IgD-negative memory B cell (primary cell): ENCODE results near the gene FRMD4A. TPM values are rescaled to one million over a fixed set of nuclear protein-coding genes. Genes with fewer than 3 reads are reported as not detected.
A peak's percentile ranks its signal among the peaks of the same experiment; 100 is the strongest.
"Not testable (repeated sequence)": the region's sequence is repeated elsewhere in the genome, so short reads cannot be mapped to it uniquely, and the experiment has no call there.

Experiments used
- H3K27ac Mint-ChIP-seq, 3 donors: one replicate each; pipeline ENCODE4 v1.8.0; 2020 to 2022; ENCODE audit warnings: mild to moderate bottlenecking in 3 of 3, mixed read lengths in 3 of 3, moderate library complexity in 1 of 3
- H3K27me3 Mint-ChIP-seq: one replicate; pipeline ENCODE4 v1.8.0; 2021; ENCODE audit warnings: mixed read lengths
- H3K36me3 Mint-ChIP-seq: one replicate; pipeline ENCODE4 v1.8.0; 2020; ENCODE audit warnings: mild to moderate bottlenecking, mixed read lengths
- H3K4me1 Mint-ChIP-seq, 3 donors: one replicate each; pipeline ENCODE4 v1.8.0; 2020 to 2022; ENCODE audit warnings: mixed read lengths in 3 of 3, mild to moderate bottlenecking in 1 of 3
- H3K4me3 Mint-ChIP-seq, 4 donors: one replicate each; pipeline ENCODE4 v1.8.0; 2020 to 2022; ENCODE audit warnings: mild to moderate bottlenecking in 4 of 4, mixed read lengths in 4 of 4, moderate library complexity in 3 of 4
- H3K9me3 Mint-ChIP-seq, 3 donors: one replicate each; pipeline ENCODE4 v1.8.0; 2020 to 2021; ENCODE audit warnings: mixed read lengths in 3 of 3, mild to moderate bottlenecking in 1 of 3
- polyA plus RNA-seq: library from polyadenylated mRNA; unstranded; fragments of 300-500 nt; fragmentation: Illumina TruSeq; gene quantifications from one replicate; pipeline ENCODE4 v1.2.3, GENCODE V29; 2021

The FRMD4A gene
- polyA plus RNA-seq, 1 donor from 2014 or later, result 1.7 TPM

DNA sequence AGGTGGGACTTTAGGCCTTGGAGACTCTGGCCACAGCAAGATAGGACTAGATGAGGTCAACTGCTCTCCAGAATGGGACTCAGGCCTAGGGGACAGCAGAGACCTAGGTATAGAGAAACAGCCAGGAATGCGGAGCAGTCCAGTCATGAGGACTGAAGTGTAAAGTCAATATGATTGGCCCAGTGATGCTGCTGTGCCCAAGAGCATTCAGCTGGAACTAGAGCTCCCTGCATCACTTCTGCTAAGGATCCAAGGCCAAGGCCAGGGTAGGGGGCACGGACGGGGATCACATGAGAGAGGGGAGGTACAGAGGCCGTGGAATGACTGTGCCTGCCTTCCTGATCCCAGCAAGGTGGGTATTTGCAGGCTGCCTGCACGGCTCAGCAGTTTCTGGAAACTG, 237.9 kb downstream of the FRMD4A start:
- no peaks in the 10 kb centered on the region for H3K27me3 Mint-ChIP-seq
- H3K36me3 Mint-ChIP-seq, result no peaks in the 10 kb centered on the region
- H3K4me3 Mint-ChIP-seq, result no peak overlapping the region
- no peaks in the 10 kb centered on the region for H3K9me3 Mint-ChIP-seq
- peaks cover 4 to 13% (median 5%) of the 10 kb centered on the region in 3 donors for H3K4me1 Mint-ChIP-seq
- H3K27ac Mint-ChIP-seq, result no peak overlapping the region

DNA sequence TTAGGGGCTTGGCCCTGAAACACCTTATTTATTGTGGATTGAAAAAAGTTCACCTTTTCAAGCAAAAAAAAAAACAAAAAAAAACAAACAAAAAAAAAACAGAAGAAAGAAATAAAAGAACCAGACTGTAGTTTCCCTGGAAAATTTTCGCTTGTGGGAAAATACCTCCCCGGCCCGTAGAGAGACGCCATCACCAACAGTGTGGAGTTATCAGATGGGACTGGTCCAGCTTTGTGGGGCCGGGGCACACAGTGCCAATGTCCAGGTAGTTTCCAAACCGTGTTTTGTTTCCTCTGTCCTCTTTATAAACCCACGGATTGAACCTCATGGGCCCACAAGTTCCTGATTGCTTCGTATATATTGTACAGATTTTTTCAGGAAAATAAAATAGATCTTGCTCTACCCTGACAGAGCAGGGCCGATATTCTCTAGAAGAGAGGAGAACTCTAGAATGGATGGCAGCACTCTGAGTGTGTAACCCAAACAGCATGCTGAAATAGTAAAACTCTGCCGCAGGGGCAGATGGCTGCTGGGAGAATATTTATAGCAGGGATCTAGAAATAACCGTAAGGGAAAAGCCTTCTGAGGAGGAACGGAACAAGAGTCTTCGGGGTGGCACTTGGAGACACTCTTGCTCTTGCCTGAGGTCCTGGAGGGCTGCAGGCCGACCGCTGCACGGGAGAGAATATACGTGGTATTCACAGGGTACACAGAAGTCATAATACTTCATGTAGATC, 241.0 kb downstream of the FRMD4A start:
- peaks cover 4 to 13% (median 5%) of the 10 kb centered on the region in 3 donors for H3K4me1 Mint-ChIP-seq
- no peaks in the 10 kb centered on the region for H3K36me3 Mint-ChIP-seq
- H3K27ac Mint-ChIP-seq, result no peak overlapping the region
- H3K27me3 Mint-ChIP-seq, result peaks cover under 1% of the 10 kb centered on the region
- no peak overlapping the region for H3K4me3 Mint-ChIP-seq
- no peaks in the 10 kb centered on the region for H3K9me3 Mint-ChIP-seq

DNA sequence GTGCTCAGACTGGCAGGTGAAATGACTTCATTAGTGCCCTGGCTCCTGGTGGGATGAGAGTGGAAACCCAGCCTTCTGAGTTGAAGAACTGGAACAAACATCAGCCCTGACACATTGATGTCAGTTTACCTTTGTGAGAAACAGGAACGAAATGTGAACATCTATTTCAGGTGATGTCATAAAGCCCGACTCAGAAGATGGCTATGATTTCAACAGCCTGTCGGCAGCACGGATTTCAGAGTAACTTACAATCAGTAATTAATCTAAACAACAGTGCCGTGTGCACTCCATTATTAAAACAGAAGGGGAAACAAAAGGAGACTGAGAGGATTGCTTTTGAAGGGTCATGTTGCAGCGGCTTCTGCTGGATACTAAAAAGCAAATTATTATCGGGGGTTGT, 243.2 kb downstream of the FRMD4A start:
- Mint-ChIP-seq H3K27ac (no peak overlapping the region), H3K9me3 (no peaks in the 10 kb centered on the region), H3K36me3 (no peaks in the 10 kb centered on the region)

DNA sequence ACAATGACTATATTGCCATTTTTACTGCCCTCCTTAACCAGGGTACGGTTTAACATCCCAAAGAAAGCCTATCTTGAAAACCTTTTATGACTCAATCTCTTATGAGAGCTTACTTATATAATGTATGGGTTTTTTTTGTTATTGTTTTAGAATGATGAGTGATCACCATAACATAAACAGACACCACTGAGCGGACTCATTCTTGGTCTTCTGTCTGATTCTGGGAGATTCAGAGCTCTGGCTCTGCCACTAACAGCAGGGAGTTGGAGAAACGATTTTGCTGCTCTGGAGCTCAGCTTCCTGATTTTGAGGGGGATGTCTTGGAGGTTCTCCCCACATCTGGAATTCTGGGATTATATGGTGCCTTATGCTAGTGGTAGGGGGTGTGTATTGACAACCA, 244.1 kb downstream of the FRMD4A start:
- no peak overlapping the region for H3K27ac Mint-ChIP-seq

More for the DNA sequence above, 243.2 kb downstream of the FRMD4A start:
- peaks cover 5% of the 10 kb centered on the region for H3K27me3 Mint-ChIP-seq
- peaks cover 4 to 10% (median 5%) of the 10 kb centered on the region in 3 donors for H3K4me1 Mint-ChIP-seq
- no peak overlapping the region for H3K4me3 Mint-ChIP-seq

DNA sequence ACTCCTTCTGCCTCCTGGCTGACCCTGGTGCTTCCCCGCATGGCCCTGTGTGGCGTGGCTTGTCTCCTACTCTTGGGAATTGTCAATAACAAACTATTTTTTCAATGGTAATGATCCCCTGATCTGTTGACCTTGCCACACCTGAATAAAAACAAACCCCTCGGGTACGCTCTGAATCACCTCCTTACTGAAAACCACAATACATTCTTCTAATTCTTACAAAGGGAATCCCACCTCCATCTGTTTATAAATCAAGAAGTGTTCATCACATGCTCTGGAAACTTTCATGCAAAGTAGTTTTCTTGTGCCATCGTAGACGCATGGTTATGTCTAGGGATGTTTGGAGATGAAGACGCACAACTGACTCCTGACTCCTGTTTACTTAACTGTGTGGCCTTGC, 245.8 kb downstream of the FRMD4A start:
- peaks cover 0 to 2% (median under 1%) of the 10 kb centered on the region in 3 donors for H3K4me1 Mint-ChIP-seq
- peaks cover 0 to 2% (median 0%) of the 10 kb centered on the region in 3 donors for H3K9me3 Mint-ChIP-seq
- peaks cover 5% of the 10 kb centered on the region for H3K27me3 Mint-ChIP-seq
- H3K36me3 Mint-ChIP-seq, result no peaks in the 10 kb centered on the region
- no peak overlapping the region for H3K27ac Mint-ChIP-seq
- no peak overlapping the region for H3K4me3 Mint-ChIP-seq

More for the DNA sequence above, 244.1 kb downstream of the FRMD4A start:
- peaks cover 4 to 10% (median 5%) of the 10 kb centered on the region in 3 donors for H3K4me1 Mint-ChIP-seq
- H3K9me3 Mint-ChIP-seq, result no peaks in the 10 kb centered on the region
- no peak overlapping the region for H3K4me3 Mint-ChIP-seq
- peaks cover 5% of the 10 kb centered on the region for H3K27me3 Mint-ChIP-seq
- no peaks in the 10 kb centered on the region for H3K36me3 Mint-ChIP-seq

DNA sequence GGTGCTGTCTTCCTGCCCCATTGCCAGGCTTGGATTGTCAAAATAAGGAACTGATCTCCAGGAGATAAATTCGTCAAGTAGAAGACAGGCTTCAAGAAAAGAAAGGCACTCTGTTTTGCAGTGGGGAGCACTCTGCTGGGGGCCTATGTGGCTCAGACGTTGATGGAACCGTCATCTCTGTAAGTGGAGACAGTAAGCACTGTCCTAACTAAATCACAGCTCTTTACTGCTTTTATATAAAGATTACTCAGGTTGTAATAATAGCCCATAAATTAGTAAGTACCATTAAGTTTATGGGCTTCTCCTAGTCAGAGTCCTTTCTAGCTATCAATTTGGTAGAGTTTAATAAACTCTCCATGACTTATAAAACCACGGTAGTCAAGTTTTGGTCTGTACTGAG, 249.9 kb downstream of the FRMD4A start:
- Mint-ChIP-seq H3K27ac (no peak overlapping the region), H3K9me3 (peaks cover 3 to 11% (median 9%) of the 10 kb centered on the region in 3 donors), H3K4me3 (no peak overlapping the region), H3K27me3 (peaks cover 7% of the 10 kb centered on the region), H3K4me1 (no peaks in the 10 kb centered on the region), H3K36me3 (no peaks in the 10 kb centered on the region)

DNA sequence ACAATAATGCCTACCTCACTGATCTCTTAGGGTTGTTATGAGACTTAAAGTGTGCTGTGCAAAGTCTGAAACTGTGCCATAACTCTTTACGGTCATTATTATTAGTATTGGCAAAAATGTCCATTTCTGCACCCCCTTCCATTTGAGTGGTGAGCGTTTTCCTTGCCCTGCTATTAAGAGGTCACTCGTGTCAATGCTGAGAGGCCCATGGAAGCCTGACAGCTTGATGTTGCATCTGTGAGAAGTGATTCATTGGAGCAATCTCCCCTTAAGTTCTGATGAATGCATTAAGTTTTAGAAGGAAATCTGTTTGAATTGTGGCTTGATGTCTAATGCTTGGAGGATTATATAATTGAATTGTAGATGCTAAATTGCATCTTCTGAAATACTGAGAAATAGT, 253.3 kb downstream of the FRMD4A start:
- Mint-ChIP-seq H3K36me3 (peaks cover 2% of the 10 kb centered on the region), H3K9me3 (peaks cover 3 to 15% (median 9%) of the 10 kb centered on the region in 3 donors), H3K4me1 (no peaks in the 10 kb centered on the region), H3K27ac (no peak overlapping the region), H3K27me3 (peaks cover 7% of the 10 kb centered on the region), H3K4me3 (no peak overlapping the region)

DNA sequence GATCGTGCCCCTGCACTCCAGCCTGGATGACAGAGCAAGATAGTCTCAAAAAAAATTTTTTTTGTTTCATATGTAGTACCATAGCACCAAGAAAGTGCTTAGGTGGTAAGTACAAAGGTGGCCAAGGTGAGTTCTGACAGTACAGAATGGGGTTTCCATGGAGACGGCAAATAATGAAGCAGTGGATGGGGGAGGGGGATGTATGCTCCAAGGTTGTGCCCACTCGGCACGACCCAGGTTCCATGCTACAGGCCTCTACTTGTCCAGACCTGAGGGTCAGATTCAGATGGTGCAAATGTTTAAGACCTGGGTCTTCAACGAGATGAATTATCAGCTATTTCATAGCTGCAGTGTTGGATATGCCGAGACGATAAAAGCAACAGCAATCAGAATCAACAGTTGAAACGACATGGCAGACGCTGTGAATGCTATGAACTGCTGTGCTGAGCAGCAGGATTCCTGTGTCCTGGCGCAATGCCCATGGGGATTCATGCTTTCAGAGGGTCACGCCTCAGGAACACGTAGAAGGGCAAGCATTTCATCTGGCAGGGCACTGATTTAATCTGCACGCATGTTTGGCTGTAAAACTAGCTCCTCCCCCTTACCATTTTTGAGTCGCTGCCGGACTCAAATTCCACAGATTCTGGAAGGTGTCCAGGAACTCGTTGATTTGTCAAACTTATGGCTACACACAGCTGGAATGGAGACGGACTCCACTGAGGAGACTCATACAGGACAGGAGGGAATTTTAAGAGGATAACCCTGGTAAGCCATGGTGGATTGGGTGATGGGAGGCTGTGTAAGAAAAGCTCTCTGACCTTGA, 256.5 kb downstream of the FRMD4A start:
- H3K4me1 Mint-ChIP-seq, result peaks cover 0 to 2% (median 0%) of the 10 kb centered on the region in 3 donors
- peaks cover 4 to 11% (median 8%) of the 10 kb centered on the region in 3 donors for H3K9me3 Mint-ChIP-seq
- H3K27ac Mint-ChIP-seq, result no peak overlapping the region
- no peak overlapping the region for H3K4me3 Mint-ChIP-seq
- H3K36me3 Mint-ChIP-seq, result peaks cover 2% of the 10 kb centered on the region
- peaks cover 6% of the 10 kb centered on the region for H3K27me3 Mint-ChIP-seq

DNA sequence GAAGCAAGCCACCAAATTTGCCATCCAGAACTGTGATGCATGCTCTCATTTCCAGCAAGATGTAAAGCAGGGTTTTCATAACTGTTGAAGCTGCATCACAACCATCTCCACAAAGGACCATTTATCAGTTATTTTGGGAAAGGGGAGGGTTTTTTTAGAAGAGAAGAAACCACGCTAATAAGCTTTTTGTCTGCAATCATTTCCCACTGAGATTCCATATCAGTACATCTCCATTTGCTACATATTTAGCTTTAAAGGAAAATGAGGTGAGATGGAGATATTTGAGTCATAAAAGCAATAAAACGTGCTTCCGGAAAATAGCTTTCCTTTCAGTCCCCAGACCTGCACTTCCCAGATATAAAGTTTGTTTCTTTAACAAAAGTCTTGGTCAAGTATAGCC, 258.2 kb downstream of the FRMD4A start:
- H3K36me3 Mint-ChIP-seq, result peaks cover 2% of the 10 kb centered on the region
- H3K4me1 Mint-ChIP-seq, result peaks cover 0 to 2% (median 0%) of the 10 kb centered on the region in 3 donors
- H3K27ac Mint-ChIP-seq, result no peak overlapping the region
- H3K9me3 Mint-ChIP-seq, result peaks cover 1 to 7% (median 3%) of the 10 kb centered on the region in 3 donors
- no peak overlapping the region for H3K4me3 Mint-ChIP-seq
- H3K27me3 Mint-ChIP-seq, result peaks cover 6% of the 10 kb centered on the region

DNA sequence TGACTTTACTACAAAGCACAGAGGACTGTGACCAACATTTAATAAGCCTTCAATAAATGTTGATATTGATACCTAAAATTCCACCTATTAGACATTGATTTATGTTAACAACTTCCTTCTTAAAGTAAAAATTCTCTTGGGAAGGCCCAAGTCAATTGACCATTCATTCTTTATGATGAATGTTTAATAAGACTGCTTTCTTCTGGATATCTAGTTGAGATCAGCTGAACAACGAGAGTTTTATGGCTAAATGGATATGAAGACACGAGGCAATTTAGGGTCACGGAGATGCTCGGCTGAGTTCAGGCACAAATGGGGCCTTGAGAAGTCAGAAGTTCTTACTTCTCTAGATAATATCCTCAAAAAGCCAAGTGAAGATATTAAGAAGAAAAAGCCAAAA, 258.8 kb downstream of the FRMD4A start:
- peaks cover 1 to 11% (median 3%) of the 10 kb centered on the region in 3 donors for H3K9me3 Mint-ChIP-seq
- H3K4me1 Mint-ChIP-seq, result peaks cover 0 to 2% (median 0%) of the 10 kb centered on the region in 3 donors
- no peak overlapping the region for H3K27ac Mint-ChIP-seq
- H3K36me3 Mint-ChIP-seq, result peaks cover 2% of the 10 kb centered on the region
- H3K4me3 Mint-ChIP-seq, result no peak overlapping the region
- H3K27me3 Mint-ChIP-seq, result peaks cover 6% of the 10 kb centered on the region

DNA sequence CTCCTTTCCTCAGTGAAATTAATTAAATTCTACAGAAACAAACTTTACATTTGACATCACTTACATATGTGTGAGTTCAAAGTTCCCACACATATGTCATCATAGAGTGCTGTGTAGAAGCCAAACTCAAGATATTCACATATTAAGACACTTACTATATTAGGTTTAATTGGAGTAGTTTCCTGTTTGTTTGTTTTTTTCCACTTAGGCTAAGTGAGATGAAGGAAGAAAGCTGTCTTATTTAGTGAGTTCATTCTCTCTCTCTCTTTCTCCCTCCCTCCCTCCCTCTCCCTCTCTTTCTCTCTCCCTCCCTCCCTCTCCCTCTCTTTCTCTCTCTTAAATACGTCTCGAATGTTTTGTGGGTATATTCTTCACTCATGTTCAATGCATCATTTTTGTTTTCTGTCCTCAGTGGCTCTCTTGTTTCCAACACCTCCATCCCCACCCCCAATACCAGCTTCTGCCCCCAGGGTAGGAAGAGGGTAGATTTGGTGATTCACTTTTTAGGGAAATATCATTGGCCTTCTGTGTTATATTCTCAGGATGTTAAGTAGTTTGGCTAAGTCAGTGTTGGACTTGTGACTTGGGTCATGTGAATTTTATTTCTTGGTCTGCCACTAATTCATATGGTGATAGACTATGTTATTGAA, 262.0 kb downstream of the FRMD4A start:
- Mint-ChIP-seq H3K27me3 (peaks cover 1% of the 10 kb centered on the region), H3K4me3 (no peak overlapping the region)

DNA sequence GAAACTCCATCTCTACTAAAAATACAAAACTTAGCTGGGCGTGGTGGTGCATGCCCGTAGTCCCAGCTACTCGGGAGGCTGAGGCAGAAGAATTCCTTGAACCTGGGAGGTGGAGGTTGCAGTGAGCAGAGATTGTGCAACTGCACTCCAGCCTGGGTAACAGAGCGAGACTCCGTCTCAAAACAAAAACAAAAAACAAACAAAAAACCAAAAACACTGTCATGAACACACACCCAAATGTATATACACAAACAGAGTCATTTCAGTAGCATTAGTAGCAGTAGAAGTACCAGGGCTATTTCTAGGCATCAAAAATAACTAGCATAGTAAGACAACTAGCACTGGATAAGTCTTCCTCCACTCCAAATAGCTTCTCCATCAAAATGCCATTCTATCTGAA, 263.1 kb downstream of the FRMD4A start:
- H3K36me3 Mint-ChIP-seq, H3K27me3 Mint-ChIP-seq, H3K4me1 Mint-ChIP-seq: not testable (repeated sequence)
- Mint-ChIP-seq H3K27ac (peak overlapping the region in 1 of 3 donors; percentile 59), H3K9me3 (peaks cover 0 to 12% (median 3%) of the 10 kb centered on the region in 3 donors), H3K4me3 (peak overlapping the region in 1 of 4 donors; percentile 3)

More for the DNA sequence above, 262.0 kb downstream of the FRMD4A start:
- Mint-ChIP-seq H3K36me3 (peaks cover 6% of the 10 kb centered on the region), H3K4me1 (peaks cover 0 to 4% (median 0%) of the 10 kb centered on the region in 3 donors), H3K27ac (no peak overlapping the region), H3K9me3 (peaks cover 3 to 12% (median 3%) of the 10 kb centered on the region in 3 donors)

DNA sequence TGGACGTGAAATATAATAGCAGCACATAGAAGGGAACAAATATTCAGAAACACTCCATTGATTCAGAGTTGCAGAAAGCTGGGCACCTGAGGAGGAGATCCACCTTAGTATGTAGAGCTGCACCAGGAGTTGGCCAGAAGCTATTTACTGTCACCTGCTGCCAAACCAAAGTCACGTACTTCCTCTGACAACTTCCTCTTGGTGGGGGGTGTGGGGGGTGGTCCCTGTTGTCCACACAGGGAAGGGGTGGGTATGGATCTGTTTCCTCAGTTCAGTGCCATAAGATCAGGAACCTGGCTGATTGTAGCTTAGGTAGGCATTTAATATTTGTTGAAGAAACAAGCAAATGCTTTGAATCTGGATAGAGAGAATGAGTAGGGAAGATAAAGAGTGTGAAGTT, 264.6 kb downstream of the FRMD4A start:
- peaks cover 0 to 12% (median 2%) of the 10 kb centered on the region in 3 donors for H3K9me3 Mint-ChIP-seq
- peaks cover 4% of the 10 kb centered on the region for H3K36me3 Mint-ChIP-seq
- H3K4me3 Mint-ChIP-seq, result peak overlapping the region in 1 of 4 donors; percentile 67
- H3K27ac Mint-ChIP-seq, result no peak overlapping the region
- H3K4me1 Mint-ChIP-seq, result peaks cover 0 to 4% (median 0%) of the 10 kb centered on the region in 3 donors
- H3K27me3 Mint-ChIP-seq, result peaks cover 5% of the 10 kb centered on the region

DNA sequence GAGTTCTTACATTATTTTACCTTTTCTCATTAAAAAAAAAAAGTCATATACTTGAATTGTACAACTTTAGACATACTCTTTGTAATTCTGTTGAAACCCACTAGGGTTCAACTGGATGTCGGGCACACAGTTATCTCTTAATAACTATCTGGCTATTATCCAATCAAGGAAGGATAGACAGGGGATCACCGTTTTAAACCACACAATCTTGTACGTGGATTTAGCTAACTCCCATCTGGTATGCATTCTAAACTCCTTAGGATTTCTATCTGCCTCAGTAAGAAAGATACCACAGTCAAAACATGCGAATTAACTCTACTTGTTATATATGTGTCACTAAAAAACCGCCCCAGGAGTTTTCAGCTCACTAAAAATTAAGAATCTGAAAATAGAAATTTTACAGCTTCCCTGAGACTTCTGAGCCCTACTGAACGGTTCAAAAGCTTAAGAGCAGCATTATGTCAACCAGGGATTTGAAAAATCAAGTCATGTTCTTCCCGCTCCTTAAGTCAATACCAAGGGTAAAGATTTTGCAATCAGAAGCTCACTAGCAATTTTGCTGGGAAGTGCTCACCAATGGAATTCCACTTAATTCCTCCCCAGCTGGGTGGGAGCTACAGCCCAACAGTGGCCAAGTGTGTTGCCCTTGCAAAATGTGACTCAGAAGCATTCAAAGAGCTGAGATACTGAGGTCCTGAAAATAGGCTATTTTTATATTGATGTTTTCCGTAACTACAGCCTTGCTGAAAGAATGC, 267.0 kb downstream of the FRMD4A start:
- H3K27ac Mint-ChIP-seq, result no peak overlapping the region
- H3K4me3 Mint-ChIP-seq, result no peak overlapping the region
- peaks cover 4% of the 10 kb centered on the region for H3K36me3 Mint-ChIP-seq
- H3K4me1 Mint-ChIP-seq, result peaks cover 0 to 1% (median 0%) of the 10 kb centered on the region in 3 donors
- H3K27me3 Mint-ChIP-seq, result peaks cover 4% of the 10 kb centered on the region
- peaks cover 0 to 10% (median 2%) of the 10 kb centered on the region in 3 donors for H3K9me3 Mint-ChIP-seq
